NCI-H82 (cell line): ENCODE results near the gene NAB2.
A peak's percentile ranks its signal among the peaks of the same experiment; 100 is the strongest.
"Not testable (repeated sequence)": the region's sequence is repeated elsewhere in the genome, so short reads cannot be mapped to it uniquely, and the experiment has no call there.

Experiments
- DNase-seq: peaks from one replicate; lab custom pipeline; 2025; lab: John Stamatoyannopoulos, UW

NAB2 gene

DNA sequence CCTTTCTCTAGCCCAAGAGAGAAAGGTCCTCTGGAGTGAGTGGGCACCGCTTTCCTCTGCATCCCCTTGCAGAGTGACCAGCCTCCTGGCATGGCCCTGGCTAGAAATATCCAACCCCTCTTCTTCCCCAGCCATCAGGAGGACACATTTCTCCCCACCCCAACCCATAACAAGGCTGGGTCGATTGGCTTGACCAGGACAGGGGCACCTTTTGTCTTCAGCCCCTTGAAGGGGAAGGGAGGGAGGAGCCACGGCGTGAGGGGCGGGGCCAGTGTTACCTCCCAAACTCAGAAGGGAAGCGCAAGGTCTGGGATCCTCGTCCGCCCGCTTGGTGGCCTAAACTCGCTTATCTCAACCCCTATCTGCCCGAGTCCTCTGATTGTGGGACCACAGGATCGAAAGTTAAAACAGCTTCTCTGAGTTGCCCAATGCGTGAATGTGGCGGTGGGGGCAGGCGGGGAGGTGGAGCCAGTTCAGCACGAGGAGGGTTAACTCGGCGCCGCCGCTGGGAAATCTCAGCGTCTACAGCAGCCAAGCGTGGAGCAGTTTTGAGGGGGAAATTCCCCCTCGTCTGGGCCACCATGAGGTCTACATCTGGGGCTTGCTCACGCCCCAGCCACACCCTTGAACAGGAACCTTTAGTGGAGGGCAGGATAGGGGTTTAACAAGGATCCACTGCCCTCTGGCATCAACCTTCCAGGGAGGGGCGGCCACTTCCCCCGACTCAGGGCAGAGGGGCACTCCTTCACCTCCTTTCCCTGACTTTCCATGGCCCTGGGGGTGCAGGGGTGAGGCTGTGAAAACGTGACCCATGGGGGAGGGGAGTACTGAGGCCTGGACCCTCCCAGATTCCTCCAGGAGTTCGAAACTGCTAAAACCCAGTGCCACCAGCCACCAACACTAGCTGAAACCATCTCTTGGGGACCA, 21.5 kb downstream of the NAB2 start:
- peak; percentile 64 for DNase-seq

DNA sequence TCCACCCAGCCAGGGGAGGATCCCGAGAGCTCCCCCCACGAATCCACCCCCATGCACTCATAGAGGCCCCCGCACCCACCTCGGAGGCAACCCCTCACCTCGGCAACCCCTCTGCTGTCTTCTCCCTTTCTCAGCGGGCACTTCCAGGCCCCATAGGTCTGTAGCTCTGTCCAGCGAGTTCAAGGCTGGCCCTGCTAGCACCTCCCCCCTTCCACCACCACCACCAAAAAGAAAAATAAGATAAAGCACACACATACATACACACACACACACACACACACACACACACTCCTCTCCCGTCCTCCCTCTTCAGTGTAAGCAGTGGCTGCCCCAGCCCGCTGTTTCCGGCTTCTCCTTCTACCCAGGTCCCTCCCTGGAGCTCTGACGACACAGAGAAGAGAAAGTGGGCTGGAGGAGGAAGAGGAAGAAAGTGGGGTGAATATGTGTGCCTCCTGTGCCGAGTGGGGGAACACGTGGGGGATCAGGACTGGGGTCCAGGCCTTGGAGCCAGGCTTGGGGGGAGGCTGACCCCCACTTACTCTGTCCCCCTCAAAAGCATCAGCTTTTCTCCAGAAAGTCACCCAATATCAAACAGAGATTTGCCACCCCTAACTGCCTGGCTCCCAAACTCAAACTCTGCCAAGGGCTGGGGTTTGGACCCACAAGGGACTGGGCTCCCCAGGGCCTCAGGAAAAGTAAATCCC, 22.3 kb downstream of the NAB2 start, which contains the start of gene STAT6:
STAT6 (minus strand) TSS at position 332 of the 704 bp plus-strand sequence. CDS start 3,084 bp downstream, outside the sequence.
- DNase-seq, result peak; percentile 34

DNA sequence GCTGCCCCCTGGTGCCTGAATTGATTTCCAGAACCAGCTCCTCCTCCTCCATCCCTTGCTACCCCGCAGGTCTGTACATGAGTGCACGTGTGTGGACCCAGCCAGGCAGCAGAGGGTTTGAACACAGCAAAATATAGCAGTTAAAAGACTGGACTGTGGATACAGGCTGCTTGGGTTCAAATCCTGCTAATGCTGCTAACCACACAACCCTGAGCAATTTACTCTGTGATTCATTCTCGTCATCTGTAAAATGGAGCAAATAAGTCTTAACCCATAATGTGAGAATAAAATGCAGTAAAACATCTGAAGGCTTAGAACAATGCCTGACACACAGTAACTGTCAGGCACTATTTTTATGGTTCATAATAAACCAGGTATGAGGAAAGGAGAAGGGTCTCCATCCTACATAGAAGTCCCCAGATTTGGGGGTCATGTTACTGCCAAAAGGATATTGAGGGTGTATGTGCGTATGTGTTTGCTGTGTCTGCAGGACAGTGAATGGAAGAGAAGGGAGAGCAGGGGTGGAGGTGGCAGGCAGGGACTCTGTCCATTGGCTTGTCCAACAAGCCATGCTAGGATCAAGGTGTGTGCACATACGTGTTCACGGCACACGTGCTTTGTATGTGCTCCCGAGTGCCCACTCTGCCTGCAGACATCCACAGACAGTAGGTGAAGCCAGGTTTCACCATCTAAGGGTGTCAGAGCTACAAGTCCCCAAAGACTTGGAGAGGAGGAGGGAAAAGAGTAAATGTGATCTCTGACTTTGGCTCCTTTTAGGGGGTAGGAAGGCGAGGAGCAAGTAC, 23.8 kb downstream of the NAB2 start:
- no peak for DNase-seq

DNA sequence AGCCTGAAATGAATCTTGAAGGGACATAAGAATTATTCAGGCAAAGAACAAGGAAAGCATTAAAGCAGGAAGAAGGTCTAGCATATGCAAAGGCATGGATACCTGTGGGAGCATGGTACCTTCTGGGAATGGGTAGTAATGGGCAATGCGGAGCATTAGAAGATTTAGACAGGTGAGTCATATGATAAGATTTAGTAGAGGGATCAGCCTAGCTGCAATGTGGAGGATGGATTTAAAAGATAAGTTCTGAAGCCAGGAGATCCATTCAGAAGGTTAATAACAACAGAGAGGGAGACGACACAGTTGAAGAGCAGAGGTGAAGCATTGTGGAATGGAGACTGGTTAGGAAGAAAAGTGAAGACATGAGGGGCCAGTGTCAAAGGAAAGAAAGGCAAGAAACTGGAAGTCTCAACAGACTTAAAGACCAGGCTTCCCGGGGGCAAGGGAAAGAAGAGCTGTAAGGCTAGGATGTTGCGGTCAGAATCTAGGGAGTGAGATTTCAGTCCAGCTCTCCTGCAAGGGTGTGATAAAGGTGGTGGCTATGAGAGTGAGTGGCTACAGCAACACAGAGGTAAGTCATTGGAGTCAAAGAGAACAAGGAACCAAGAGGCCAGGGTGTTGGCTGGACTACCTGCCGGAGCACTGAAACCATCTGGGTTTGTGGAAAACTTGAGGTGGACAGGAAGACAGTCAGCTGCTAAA, 27.8 kb downstream of the NAB2 start:
- DNase-seq, result no peak

DNA sequence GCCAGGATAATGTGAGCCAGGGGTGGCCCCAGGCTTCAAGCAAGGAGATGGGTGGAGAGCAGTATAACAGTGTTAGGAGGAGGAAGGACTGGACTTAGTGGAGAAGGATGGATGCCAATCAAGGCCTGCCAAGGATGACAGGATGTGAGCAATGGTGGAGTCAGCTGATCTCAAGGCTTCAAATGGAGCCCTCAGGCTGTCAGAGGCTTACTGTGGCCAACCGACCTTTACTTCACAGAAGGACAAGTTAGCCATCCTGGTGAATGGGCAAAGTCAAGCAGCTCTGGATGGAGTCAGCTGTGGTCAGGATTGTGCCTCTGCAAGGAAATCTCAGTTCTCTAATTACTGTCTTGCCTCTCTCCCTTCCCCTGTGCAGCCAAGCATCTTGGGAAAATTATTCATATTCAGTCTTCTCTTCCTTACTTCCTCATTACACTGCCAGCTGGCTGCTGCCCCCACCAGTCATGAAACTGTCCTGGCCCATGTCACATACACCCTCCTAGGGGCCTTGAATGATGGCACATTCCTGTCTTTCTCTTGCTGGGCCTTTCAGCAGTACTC, 29.9 kb downstream of the NAB2 start:
- DNase-seq, result no peak

DNA sequence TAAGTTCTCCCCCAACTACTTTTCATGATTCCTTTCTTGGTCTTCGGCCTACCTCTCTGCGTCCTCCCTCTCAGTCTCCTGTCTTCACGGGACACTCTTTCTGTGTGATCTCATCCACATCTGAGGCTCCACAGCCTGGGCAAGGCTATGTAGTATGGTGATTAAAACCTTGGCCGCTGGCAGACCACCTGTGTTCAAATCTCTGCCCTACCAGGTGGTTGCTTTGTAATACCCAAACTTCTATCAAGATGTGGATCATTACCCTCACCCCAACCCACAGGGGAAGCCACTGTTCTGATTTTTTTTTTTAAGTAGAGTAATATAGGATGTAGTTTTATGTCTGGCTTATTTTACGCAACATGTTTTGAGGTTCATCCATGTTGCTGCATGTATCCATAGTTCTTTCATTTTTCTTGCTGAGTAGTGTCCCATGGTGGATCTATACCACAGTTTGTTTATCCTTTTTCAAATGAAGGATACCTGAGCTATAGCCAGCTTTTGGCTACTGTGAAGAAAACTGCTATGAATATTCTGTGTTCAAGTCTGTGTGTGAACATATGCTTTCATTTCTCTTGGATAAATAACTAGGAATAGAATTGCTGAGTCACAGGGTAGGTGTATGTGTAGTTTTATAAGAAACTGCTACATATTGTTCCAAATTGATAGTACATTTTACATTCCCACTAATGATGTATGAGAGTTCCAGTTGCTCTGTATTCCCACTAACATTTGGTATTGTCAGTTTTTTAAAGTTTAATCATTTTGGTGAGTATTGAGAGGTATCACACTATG, 30.6 kb downstream of the NAB2 start:
- no peak for DNase-seq

DNA sequence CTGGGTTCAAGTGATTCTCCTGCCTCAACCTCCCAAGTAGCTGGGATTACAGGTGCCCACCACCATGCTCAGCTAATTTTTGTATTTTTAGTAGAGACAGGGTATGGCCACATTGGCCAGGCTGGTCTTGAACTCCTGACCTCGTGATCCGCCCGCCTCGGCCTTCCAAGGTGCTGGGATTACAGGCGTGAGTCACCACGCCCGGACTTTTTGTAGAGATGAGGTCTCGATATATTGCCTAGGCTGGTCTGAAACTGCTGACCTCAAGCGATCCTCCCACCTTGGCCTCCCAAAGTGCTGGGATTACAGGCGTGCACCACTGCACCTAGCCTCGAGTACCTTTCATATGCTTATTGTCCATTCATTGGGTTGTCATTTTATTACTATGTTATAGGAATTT, 31.8 kb downstream of the NAB2 start:
- not testable (repeated sequence) for DNase-seq

DNA sequence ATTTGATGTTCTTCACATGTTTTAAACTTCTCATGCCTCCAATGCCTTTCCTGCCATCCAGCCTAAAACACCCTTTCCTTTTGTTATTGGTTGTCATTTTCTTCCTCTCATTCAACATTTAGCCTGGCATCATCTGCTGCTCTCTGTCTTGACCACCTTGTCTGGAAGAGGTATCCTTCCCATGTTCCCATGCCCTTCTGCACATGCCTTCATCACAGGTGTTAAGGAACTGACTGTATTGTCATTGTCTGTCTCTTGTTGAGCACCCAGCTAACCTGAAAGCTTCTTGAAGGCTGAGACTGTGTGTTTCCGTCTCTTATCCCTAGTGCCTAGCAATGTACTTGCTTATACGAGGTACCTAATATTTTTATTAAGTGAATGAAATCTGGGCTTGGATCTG, 34.9 kb downstream of the NAB2 start:
- no peak for DNase-seq

DNA sequence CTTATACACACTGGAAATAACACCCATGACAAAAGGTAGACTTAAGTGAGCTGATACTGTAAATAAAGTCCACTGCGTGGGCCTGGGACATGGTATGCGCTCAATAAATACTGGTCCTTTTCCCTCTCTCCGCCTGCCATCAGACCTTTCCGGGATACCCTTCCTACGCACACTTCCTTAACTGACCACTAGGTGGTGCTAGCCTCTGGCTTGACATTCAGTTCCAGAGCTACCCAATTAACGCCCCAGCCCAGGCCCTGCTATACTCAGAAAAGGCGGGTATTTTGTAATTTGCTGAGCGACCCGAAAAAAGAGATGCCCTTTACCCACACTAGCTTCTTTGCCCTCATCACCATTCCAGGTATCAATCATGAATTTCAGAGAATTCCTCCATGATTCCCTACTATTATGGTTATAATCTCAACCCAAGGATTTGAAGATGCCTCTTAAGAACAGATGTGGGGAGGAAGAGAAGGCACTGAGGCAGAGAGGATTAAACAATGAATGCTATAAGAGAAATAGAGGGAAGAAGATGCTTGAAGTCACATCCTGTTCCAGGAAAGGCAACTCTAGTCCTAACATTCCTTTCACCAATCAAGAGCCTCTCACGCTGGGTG, 35.5 kb downstream of the NAB2 start:
- DNase-seq, result peak; percentile 88

DNA sequence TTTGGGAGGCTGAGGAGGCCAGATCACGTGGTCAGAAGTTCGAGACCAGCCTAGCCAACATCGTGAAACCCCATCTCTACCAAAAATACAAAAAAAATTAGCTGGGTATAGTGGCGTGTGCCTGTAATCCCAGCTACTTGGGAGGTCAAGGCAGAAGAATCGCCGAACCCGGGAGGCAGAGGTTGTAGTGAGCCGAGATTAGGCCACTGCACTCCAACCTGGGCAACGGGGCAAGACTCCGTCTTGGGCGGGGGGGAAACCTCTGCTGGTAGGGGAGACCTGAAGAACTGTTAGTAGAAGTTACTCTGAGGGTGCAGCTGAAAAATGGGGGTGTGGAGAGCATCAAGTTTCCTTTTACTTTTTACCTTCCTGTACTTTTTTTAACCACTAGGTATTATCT, 37.1 kb downstream of the NAB2 start:
- no peak for DNase-seq

DNA sequence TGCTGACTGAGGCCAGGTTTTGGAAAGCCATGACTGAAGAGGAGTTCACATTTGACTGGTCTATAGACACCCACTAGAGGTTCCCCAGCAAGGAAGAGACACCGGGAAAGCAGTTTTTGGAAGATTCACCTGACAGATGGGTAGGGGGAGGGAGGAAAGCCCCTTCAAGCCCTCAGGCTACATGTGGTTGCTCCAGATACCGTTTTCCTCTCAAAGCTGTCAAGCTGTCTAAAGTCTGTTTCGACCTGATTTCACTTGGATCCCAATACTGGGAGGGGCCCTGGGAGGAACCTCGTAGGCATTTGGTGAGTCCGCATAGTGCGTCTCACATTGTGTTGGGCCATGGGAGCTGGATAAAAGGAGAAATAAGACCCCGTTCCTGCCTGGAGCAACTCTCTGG, 37.6 kb downstream of the NAB2 start:
- peak; percentile 53 for DNase-seq

DNA sequence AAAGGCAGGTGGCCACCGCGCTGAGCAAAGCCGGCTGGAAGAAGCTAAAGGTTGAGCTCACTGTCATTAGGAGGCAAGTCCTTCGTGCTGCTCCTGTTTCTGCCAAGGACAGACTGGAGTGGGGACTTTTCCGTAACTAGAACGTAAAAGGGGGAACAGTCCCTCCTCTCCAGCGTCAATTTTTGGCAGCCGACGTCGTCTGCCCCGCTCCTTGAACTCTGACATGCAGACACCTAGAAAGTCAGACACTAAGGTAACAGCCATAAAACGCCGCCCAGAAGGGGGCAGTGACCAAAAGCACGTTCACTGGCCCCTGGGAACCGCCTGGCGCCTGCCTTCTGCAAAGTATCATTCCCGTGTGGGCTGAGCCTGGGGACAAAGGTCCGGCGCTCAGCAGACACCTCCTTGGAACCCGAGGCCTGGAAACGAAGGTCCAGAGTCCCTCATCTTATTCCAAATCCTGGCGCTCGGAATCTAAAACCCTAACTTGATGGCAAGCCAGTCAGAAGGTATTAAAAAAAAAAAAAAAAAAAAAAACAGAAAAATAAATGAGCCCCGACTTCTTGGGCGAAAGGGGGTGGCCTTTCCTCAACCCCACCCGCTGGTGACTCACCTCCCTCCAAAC, 38.3 kb downstream of the NAB2 start:
- DNase-seq, result peak; percentile 68

DNA sequence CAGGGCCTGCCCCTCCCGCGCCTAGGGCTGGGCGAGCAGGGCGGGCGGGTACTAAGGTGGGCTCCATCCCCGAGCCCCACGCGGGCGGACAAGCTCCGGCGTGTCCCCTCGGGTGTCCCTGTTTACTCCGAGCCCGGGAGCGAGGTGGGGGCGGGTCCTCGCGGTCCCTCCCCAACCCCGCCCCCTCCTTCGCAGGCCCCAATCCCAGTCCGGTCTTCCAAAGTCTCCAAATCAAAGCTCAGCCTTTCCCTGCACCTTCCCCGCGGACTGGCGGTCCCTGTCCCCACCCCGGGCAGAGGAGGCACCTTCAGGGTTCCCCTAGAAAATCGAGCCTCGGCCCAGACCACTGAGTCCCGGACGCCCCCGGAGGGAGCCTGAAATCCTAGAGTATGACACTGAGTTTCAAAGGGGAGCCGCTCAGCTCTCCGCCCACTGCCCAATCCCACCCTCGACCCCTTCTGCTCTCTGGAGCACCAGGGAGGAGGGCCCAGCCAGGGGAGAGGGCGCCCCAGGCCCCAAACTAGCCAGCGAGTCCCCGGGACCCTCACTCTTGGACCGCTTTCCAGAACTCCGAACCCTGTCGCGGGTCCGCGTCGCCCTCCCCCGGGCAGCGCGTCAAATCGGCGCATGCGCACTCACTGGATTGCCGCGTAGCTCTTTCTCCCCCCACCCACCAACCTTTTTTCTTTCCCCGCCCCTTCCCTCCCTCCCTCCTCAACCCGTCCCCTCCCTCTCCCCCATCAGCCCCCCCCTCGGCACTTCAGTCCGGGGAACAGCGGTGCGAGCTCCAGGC, 39.0 kb downstream of the NAB2 start, which contains the start of gene LRP1:
LRP1 (plus strand) TSS at position 758 of the 793 bp plus-strand sequence. CDS start 482 bp downstream, outside the sequence.
- peak; percentile 90 for DNase-seq

DNA sequence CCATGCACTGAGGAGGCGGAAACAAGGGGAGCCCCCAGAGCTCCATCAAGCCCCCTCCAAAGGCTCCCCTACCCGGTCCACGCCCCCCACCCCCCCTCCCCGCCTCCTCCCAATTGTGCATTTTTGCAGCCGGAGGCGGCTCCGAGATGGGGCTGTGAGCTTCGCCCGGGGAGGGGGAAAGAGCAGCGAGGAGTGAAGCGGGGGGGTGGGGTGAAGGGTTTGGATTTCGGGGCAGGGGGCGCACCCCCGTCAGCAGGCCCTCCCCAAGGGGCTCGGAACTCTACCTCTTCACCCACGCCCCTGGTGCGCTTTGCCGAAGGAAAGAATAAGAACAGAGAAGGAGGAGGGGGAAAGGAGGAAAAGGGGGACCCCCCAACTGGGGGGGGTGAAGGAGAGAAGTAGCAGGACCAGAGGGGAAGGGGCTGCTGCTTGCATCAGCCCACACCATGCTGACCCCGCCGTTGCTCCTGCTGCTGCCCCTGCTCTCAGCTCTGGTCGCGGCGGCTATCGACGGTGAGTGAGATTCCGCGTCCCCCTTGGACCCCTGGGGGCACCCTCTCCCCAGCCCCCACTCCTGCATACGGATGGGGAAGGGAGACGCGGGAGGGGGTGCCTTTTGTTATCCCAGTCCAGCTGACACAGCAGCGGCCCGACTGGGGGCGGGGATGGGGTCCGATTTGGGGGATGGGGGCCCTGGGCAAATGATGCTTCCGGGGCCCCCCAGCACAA, 39.8 kb downstream of the NAB2 start:
- peak; percentile 40 for DNase-seq

DNA sequence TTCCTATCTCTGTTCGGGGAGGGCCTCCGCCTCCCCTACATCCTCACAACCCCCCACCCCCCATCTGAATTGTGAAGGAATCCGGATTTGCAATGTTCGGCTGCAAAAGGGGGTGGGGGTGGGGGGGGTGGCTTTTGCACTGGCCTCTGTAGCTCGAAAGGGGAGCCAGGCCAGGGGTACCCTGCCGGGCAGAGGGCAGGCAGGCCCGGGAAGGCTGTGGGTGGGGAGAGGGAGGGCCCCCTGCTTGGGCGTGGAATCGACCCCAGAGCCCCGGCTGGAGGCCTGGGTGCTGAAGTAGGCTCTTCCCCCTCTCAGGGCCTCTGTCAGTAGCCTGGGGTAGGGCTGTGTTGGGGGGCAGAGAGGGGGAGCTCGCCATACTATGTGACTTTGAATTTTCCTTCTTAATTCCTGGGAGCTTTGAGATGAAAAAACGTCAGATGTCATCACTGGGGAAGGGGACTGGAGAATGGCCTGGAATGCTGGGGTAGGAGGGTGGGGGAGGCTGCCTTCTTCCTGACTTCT, 40.5 kb downstream of the NAB2 start:
- no peak for DNase-seq

DNA sequence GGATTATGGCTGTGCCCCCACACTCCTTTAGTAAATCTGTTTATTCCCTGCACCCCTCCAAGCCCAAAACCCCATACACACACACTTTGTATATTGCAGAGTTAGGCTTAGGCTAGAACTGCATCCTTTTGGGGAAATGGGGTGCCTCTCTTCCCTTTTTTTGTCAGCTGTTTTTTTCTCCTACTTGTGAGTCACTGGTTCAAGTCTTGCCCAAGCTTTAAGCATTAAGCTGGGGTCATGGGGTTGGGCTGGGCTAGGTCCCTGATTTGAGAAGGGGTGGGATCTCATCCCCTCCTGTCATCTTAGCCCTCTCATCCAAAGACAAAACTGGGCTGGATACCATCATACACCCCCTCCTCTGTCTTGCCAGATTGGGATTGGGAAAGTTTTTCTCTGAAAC, 41.0 kb downstream of the NAB2 start:
- no peak for DNase-seq

DNA sequence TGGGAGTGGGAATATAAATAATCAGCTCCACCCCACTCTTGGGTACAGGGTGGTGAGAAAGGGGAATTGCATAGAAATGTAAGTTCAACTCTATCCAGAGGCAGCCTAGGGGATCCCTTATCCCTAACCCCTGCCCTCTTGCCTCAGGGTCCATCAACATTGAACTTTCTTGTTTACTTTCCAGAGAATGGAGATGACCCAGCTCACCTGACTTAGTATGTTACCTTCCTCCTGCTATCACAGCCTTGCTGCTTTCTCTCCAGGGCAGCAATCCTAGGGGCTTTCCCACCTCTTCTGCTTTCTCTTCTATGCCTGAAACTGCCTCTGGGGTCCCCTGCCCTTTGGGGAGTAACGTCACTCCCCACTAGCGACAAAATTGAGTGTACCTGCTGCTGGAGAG, 42.0 kb downstream of the NAB2 start:
- DNase-seq, result no peak
